Bronchial epithelial cell (primary cell): Measurements from ENCODE around the gene INPPL1. TPM values are rescaled to one million over a fixed set of nuclear protein-coding genes. Genes with fewer than 3 reads are reported as not detected.
"Not testable (repeated sequence)": the region's sequence is repeated elsewhere in the genome, so short reads cannot be mapped to it uniquely, and the experiment has no call there.

Source experiments
- DNase-seq: peaks from one replicate; pipeline ENCODE4 v3.0.0-alpha.2; 2010; ENCODE audit warnings: low read depth
- FAIRE-seq: peaks from 2 replicates; lab custom pipeline; 2011; peaks lifted over from hg19 to GRCh38; lab: Jason Lieb, UNC
- H3K27me3 ChIP-seq: 2 replicates; pipeline ENCODE4 v1.5.1; 2011; ENCODE audit warnings: low read length; ENCODE audit not compliant: control insufficient read depth, insufficient read depth
- H3K36me3 ChIP-seq: 2 replicates; pipeline ENCODE4 v1.5.1; 2011; ENCODE audit warnings: low read length; ENCODE audit not compliant: control insufficient read depth, insufficient read depth
- H3K4me3 ChIP-seq: 2 replicates; pipeline ENCODE4 v1.5.1; 2011; ENCODE audit warnings: mild to moderate bottlenecking, low read depth, low read length, control low read depth
- CTCF ChIP-seq: IDR thresholded peaks from 2 replicates; pipeline ENCODE4 v1.5.1; 2011; ENCODE audit warnings: mild to moderate bottlenecking, moderate library complexity, low read length, control low read depth, inconsistent platforms; ENCODE audit not compliant: insufficient read depth, severe bottlenecking
- total RNA-seq: library from RNA; depleted of rRNA; stranded (reverse); fragments of >200 nt; gene quantifications from 2 replicates; pipeline ENCODE4 v1.2.1, GENCODE V29; 2014

INPPL1 gene
- total RNA-seq, result 12.6 and 24.6 TPM in 2 replicates

- Histone ChIP-seq H3K4me3 (peak within 1 kb of the TSS; percentile 66), H3K36me3 (peaks cover 23% of the 10 kb centered on the region), H3K27me3 (no peaks in the 10 kb centered on the region)
- FAIRE-seq, result no peak
- no peak for DNase-seq
- no peak for TF ChIP-seq CTCF
Observed at GRCh38 chr11:72224564-72225410, at the start of gene INPPL1. Gene INPPL1, plus strand, starts transcription at chr11:72224767. Its CDS starts 218 bp downstream, at chr11:72224985.

- FAIRE-seq (no peak), DNase-seq (no peak)
- H3K27me3 ChIP-seq, result no peaks in the 10 kb centered on the region
- TF ChIP-seq CTCF, result no peak
- no peaks in the 10 kb centered on the region for H3K36me3 ChIP-seq
- H3K4me3 ChIP-seq, result no peak overlapping the region
Observed at GRCh38 chr11:72177656-72178055, 46.9 kb upstream of the INPPL1 start.

- no peak overlapping the region for H3K4me3 ChIP-seq
- H3K36me3 ChIP-seq, result no peaks in the 10 kb centered on the region
- DNase-seq, result no peak
- TF ChIP-seq CTCF, result no peak
- H3K27me3 ChIP-seq, result no peaks in the 10 kb centered on the region
- FAIRE-seq, result no peak
Observed at GRCh38 chr11:72179049-72179803, 45.3 kb upstream of the INPPL1 start.

GRCh38 chr11:72179804-72180396 is 44.7 kb upstream of the INPPL1 start:
- TF ChIP-seq CTCF, result no peak
- DNase-seq (peak; percentile 22), FAIRE-seq (no peak)
- H3K36me3 ChIP-seq, result no peaks in the 10 kb centered on the region
- no peaks in the 10 kb centered on the region for H3K27me3 ChIP-seq
- H3K4me3 ChIP-seq, result no peak overlapping the region

GRCh38 chr11:72180892-72181552 is 43.5 kb upstream of the INPPL1 start:
- FAIRE-seq (peak; percentile 98), DNase-seq (peak; percentile 78)
- H3K36me3 ChIP-seq, H3K27me3 ChIP-seq, H3K4me3 ChIP-seq: not testable (repeated sequence)
